ENCODE results near the gene GABRA6. TPM values are rescaled to one million over a fixed set of nuclear protein-coding genes. Genes with fewer than 3 reads are reported as not detected.
"Not testable (repeated sequence)": the region's sequence is repeated elsewhere in the genome, so short reads cannot be mapped to it uniquely, and the experiment has no call there.

Gene GABRA6
- under 1 TPM in 1 of 4 donors, not detected in 3; 0.09 TPM for polyA plus RNA-seq (ENCODE audit: insufficient read length in 4 of 4)

- DNase-seq (ENCODE audit: low read depth in 4 of 4, low spot score in 3 of 4): no peak
These were observed at the start of gene GABRA6 for GRCh38 chr5:161685461-161685860. Gene GABRA6 (plus strand): TSS chr5:161685721. CDS start chr5:161685990, 269 bp downstream.

- DNase-seq (ENCODE audit: low read depth in 4 of 4, low spot score in 3 of 4): no peak
These were observed 47.9 kb upstream of the GABRA6 start for GRCh38 chr5:161637591-161637990.

GRCh38 chr5:161641444-161641843 lies 44.1 kb upstream of the GABRA6 start:
- DNase-seq (ENCODE audit: low read depth in 4 of 4, low spot score in 3 of 4): no peak

GRCh38 chr5:161645264-161645663 lies 40.3 kb upstream of the GABRA6 start:
- DNase-seq (ENCODE audit: low read depth in 4 of 4, low spot score in 3 of 4): no peak

- DNase-seq (ENCODE audit: low read depth in 4 of 4, low spot score in 3 of 4): not testable (repeated sequence)
These were observed 33.6 kb upstream of the GABRA6 start for GRCh38 chr5:161651926-161652325.

GRCh38 chr5:161660806-161661205 lies 24.7 kb upstream of the GABRA6 start:
- DNase-seq (ENCODE audit: low read depth in 4 of 4, low spot score in 3 of 4): no peak

GRCh38 chr5:161663431-161663830 lies 22.1 kb upstream of the GABRA6 start:
- no peak for DNase-seq (ENCODE audit: low read depth in 4 of 4, low spot score in 3 of 4)

GRCh38 chr5:161676103-161676502 lies 9.4 kb upstream of the GABRA6 start:
- DNase-seq (ENCODE audit: low read depth in 4 of 4, low spot score in 3 of 4): no peak

GRCh38 chr5:161686149-161686548 lies 628 bp downstream of the GABRA6 start:
- DNase-seq (ENCODE audit: low read depth in 4 of 4, low spot score in 3 of 4): no peak

- DNase-seq (ENCODE audit: low read depth in 4 of 4, low spot score in 3 of 4): no peak
These were observed 1.4 kb downstream of the GABRA6 start for GRCh38 chr5:161686881-161687280.

GRCh38 chr5:161687316-161687715 lies 1.8 kb downstream of the GABRA6 start:
- DNase-seq (ENCODE audit: low read depth in 4 of 4, low spot score in 3 of 4): no peak

GRCh38 chr5:161691911-161692310 lies 6.4 kb downstream of the GABRA6 start:
- no peak for DNase-seq (ENCODE audit: low read depth in 4 of 4, low spot score in 3 of 4)

GRCh38 chr5:161697001-161697400 lies 11.5 kb downstream of the GABRA6 start:
- DNase-seq (ENCODE audit: low read depth in 4 of 4, low spot score in 3 of 4): no peak

- DNase-seq (ENCODE audit: low read depth in 4 of 4, low spot score in 3 of 4): no peak
These were observed 14.5 kb downstream of the GABRA6 start for GRCh38 chr5:161700065-161700464.

GRCh38 chr5:161703528-161703927 lies 18.0 kb downstream of the GABRA6 start:
- no peak for DNase-seq (ENCODE audit: low read depth in 4 of 4, low spot score in 3 of 4)

- no peak for DNase-seq (ENCODE audit: low read depth in 4 of 4, low spot score in 3 of 4)
These were observed 21.9 kb downstream of the GABRA6 start for GRCh38 chr5:161707382-161707781.

- no peak for DNase-seq (ENCODE audit: low read depth in 4 of 4, low spot score in 3 of 4)
These were observed 23.7 kb downstream of the GABRA6 start for GRCh38 chr5:161709239-161709638.

GRCh38 chr5:161713042-161713441 lies 27.5 kb downstream of the GABRA6 start:
- no peak for DNase-seq (ENCODE audit: low read depth in 4 of 4, low spot score in 3 of 4)

- no peak for DNase-seq (ENCODE audit: low read depth in 4 of 4, low spot score in 3 of 4)
These were observed 33.6 kb downstream of the GABRA6 start for GRCh38 chr5:161719157-161719556.

GRCh38 chr5:161720460-161720859 lies 34.9 kb downstream of the GABRA6 start:
- no peak for DNase-seq (ENCODE audit: low read depth in 4 of 4, low spot score in 3 of 4)

GRCh38 chr5:161734741-161735140 lies 49.2 kb downstream of the GABRA6 start:
- no peak for DNase-seq (ENCODE audit: low read depth in 4 of 4, low spot score in 3 of 4)

GRCh38 chr5:161740433-161740832 lies 54.9 kb downstream of the GABRA6 start:
- no peak for DNase-seq (ENCODE audit: low read depth in 4 of 4, low spot score in 3 of 4)

GRCh38 chr5:161744276-161744675 lies 58.8 kb downstream of the GABRA6 start:
- no peak for DNase-seq (ENCODE audit: low read depth in 4 of 4, low spot score in 3 of 4)
